B cell (primary cell): ENCODE results near the gene FN3K. TPM values are rescaled to one million over a fixed set of nuclear protein-coding genes. Genes with fewer than 3 reads are reported as not detected.

ENCODE experiments used
- ATAC-seq: fragments of 200-7000 bp; cut with Tn5 transposase; one replicate; pipeline ENCODE4 v1.10.0; 2021; ENCODE audit warnings: low read depth, mild to moderate bottlenecking, moderate number of reproducible peaks, moderate library complexity
- CTCF ChIA-PET: fragments of 350-600 bp; sonication (Branson Sonifier 250); formaldehyde crosslinking; loops from one replicate; lab custom pipeline; 2021; ENCODE audit warnings: antibody characterized with exemption, inconsistent platforms; lab: Charles Lee
- POLR2A ChIA-PET: fragments of 350-600 bp; sonication (Branson Sonifier 250); formaldehyde crosslinking; loops from one replicate; lab custom pipeline; 2021; ENCODE audit warnings: antibody characterized with exemption; lab: Charles Lee
- DNase-seq: peaks from one replicate; pipeline ENCODE4 v3.0.0; 2013
- H2AFZ ChIP-seq: 2 replicates; pipeline ENCODE4 v1.6.1; 2012; ENCODE audit warnings: mild to moderate bottlenecking, low read depth, low read length; ENCODE audit not compliant: insufficient read depth, poor library complexity, severe bottlenecking
- H3K27ac ChIP-seq, 2 donors: 1 replicate in 1 of 2; 2 replicates in 1 of 2; pipeline ENCODE4 v1.5.1; 2012 to 2013; ENCODE audit warnings: low read length in 2 of 2, mild to moderate bottlenecking in 2 of 2, moderate library complexity in 1 of 2
- H3K27me3 ChIP-seq, 4 experiments: fragments of 200-600 bp in 1 of 4; sonication (generic) in 1 of 4; replicated peaks in 1 of 4; 1 replicate in 2 of 4; 2 replicates in 2 of 4; pipeline versions ENCODE4 v1.6.1 to v1.7.0; 2013 to 2016; ENCODE audit warnings: low read length in 3 of 4, mild to moderate bottlenecking in 2 of 4, mixed read lengths in 1 of 4, moderate library complexity in 1 of 4; ENCODE audit not compliant: insufficient read depth in 4 of 4, control insufficient read depth in 3 of 4; ENCODE audit errors: control extremely low read depth in 1 of 4
- H3K36me3 ChIP-seq, 2 experiments: replicated peaks in 1 of 2; 1 replicate in 1 of 2; 2 replicates in 1 of 2; pipeline versions ENCODE4 v1.6.1 to v1.7.1; 2013; ENCODE audit warnings: low read length in 1 of 2; ENCODE audit not compliant: insufficient read depth in 2 of 2, control insufficient read depth in 1 of 2; ENCODE audit errors: control extremely low read depth in 1 of 2, extremely low read depth in 1 of 2
- H3K4me1 ChIP-seq, 2 donors: fragments of 200-600 bp in 1 of 2; sonication (generic) in 1 of 2; 1 replicate in 1 of 2; 2 replicates in 1 of 2; pipeline versions ENCODE4 v1.5.1 to v1.6.1; 2013 to 2017; ENCODE audit warnings: low read length in 2 of 2; ENCODE audit not compliant: control insufficient read depth in 2 of 2, insufficient read depth in 2 of 2
- H3K4me2 ChIP-seq: replicated peaks from 2 replicates; pipeline ENCODE3; 2012; ENCODE audit warnings: mild to moderate bottlenecking, low read depth, low read length; ENCODE audit not compliant: poor library complexity, severe bottlenecking
- H3K4me3 ChIP-seq, 5 experiments: fragments of 200-600 bp in 1 of 5; sonication (generic) in 1 of 5; 1 replicate in 3 of 5; 2 replicates in 2 of 5; pipeline versions ENCODE4 v1.5.1 to v1.7.0; 2011 to 2016; ENCODE audit warnings: low read length in 4 of 5, mild to moderate bottlenecking in 4 of 5, low read depth in 2 of 5, control low read depth in 1 of 5, moderate library complexity in 1 of 5; ENCODE audit not compliant: insufficient read depth in 1 of 5; ENCODE audit errors: control extremely low read depth in 1 of 5, extremely low read depth in 1 of 5
- H3K79me2 ChIP-seq: fragments of 200-600 bp; sonication (generic); one replicate; pipeline ENCODE4 v1.6.0; 2016; ENCODE audit warnings: low read length; ENCODE audit not compliant: control insufficient read depth, insufficient read depth
- H3K9ac ChIP-seq: fragments of 200-600 bp; sonication (generic); 2 replicates; pipeline ENCODE4 v1.6.1; 2017; ENCODE audit warnings: mild to moderate bottlenecking, low read length, moderate library complexity
- H3K9me3 ChIP-seq, 3 donors: one replicate each; pipeline versions ENCODE4 v1.6.1 to v1.7.1; 2013; ENCODE audit warnings: low read length in 2 of 3; ENCODE audit not compliant: control insufficient read depth in 2 of 3, insufficient read depth in 1 of 3; ENCODE audit errors: control extremely low read depth in 1 of 3
- H4K20me1 ChIP-seq: 2 replicates; pipeline ENCODE4 v1.6.0; 2012; ENCODE audit warnings: mild to moderate bottlenecking, low read length; ENCODE audit not compliant: insufficient read depth, control insufficient read depth, poor library complexity, severe bottlenecking
- H3K27ac Mint-ChIP-seq: one replicate; pipeline ENCODE4 v1.8.0; 2021; ENCODE audit warnings: mixed read lengths
- H3K27me3 Mint-ChIP-seq: one replicate; pipeline ENCODE4 v1.8.0; 2021; ENCODE audit warnings: mixed read lengths
- H3K4me1 Mint-ChIP-seq: one replicate; pipeline ENCODE4 v1.8.0; 2021; ENCODE audit warnings: mixed read lengths
- H3K4me3 Mint-ChIP-seq: one replicate; pipeline ENCODE4 v1.8.0; 2021; ENCODE audit warnings: mixed read lengths
- H3K9me3 Mint-ChIP-seq: one replicate; pipeline ENCODE4 v1.8.0; 2022; ENCODE audit warnings: mixed read lengths; ENCODE audit not compliant: insufficient read depth
- CTCF ChIP-seq: fragments of 200-600 bp; IDR thresholded peaks from one replicate; pipeline ENCODE4 v1.8.0; 2022; ENCODE audit warnings: antibody characterized with exemption, mild to moderate bottlenecking
- EZH2 ChIP-seq: IDR thresholded peaks from 2 replicates; pipeline ENCODE4 v1.6.1; 2012; ENCODE audit warnings: borderline replicate concordance, low read depth, mild to moderate bottlenecking, moderate library complexity, low read length; ENCODE audit not compliant: insufficient read depth, poor library complexity, severe bottlenecking
- WGBS: methylation state at CpG from one replicate; pipeline ENCODE4 v1.1.5; 2013; ENCODE audit warnings: missing lambda C conversion rate; ENCODE audit not compliant: insufficient coverage; 5-methylcytosine and 5-hydroxymethylcytosine counted together
- intact Hi-C: fragments of 100-400 bp; cut with micrococcal nuclease; formaldehyde crosslinking; loops from one replicate; pipeline ENCODE4 v1.10.0; 2022
- polyA plus RNA-seq: library from polyadenylated mRNA; depleted of rRNA; stranded (reverse); fragments of >200 nt; gene quantifications from 2 replicates; pipeline ENCODE4 v1.2.3, GENCODE V29; 2012
- total RNA-seq, 2 donors: library from RNA; stranded (reverse); fragments of 120-200 nt in 1 of 2; gene quantifications; 1 replicate in 1 of 2; 2 replicates in 1 of 2; pipeline versions ENCODE4 v1.2.3 to v1.2.4, GENCODE V29; 2013 to 2022

FN3K gene
- total and polyA plus RNA-seq, 2 donors (not counting 1 experiment from before 2014, with no cell fraction given): 1.1 to 2.6 TPM

- Histone ChIP-seq H3K79me2 (peaks cover 7% of the 10 kb centered on the region), H2AFZ (no peak overlapping the region), H3K36me3 (peaks cover 0 to 10% of the 10 kb centered on the region in 2 experiments), H3K27me3 (no peaks in the 10 kb centered on the region), H3K9ac (no peak overlapping the region), H3K4me2 (no peak overlapping the region), H3K4me1 (no peaks in the 10 kb centered on the region), H3K4me3 (no peak overlapping the region), H3K27ac (no peak overlapping the region), H4K20me1 (peaks cover 4% of the 10 kb centered on the region), H3K9me3 (no peaks in the 10 kb centered on the region)
- Mint-ChIP-seq H3K27me3 (no peaks in the 10 kb centered on the region), H3K4me1 (no peaks in the 10 kb centered on the region), H3K4me3 (no peak overlapping the region), H3K27ac (no peak overlapping the region), H3K9me3 (no peaks in the 10 kb centered on the region)
- no peak for TF ChIP-seq CTCF
- no peak for TF ChIP-seq EZH2
- intact Hi-C loops: no loop called here
- ChIA-PET CTCF (no interaction called here), POLR2A (no interaction called here)
- 97% methylated on average over 7 of the region's 9 CpGs for WGBS
- DNase-seq: no peak
- ATAC-seq: no peak
Observed at GRCh38 chr17:82797061-82797460, 61.6 kb downstream of the FN3K start.

- Mint-ChIP-seq H3K27ac (no peak overlapping the region), H3K4me1 (no peaks in the 10 kb centered on the region), H3K4me3 (no peak overlapping the region), H3K27me3 (no peaks in the 10 kb centered on the region), H3K9me3 (no peaks in the 10 kb centered on the region)
- peaks cover 0 to 12% of the 10 kb centered on the region in 2 experiments for H3K36me3 ChIP-seq
- no peak for TF ChIP-seq EZH2
- TF ChIP-seq CTCF: no peak
- H3K4me2 ChIP-seq: no peak overlapping the region
- DNase-seq (no peak), ATAC-seq (no peak)
- 99% methylated on average over 7 of the region's 7 CpGs for WGBS
- H4K20me1 ChIP-seq: peaks cover 12% of the 10 kb centered on the region
- peaks cover 18% of the 10 kb centered on the region for H3K79me2 ChIP-seq
- no peak overlapping the region for H3K4me3 ChIP-seq
- no peaks in the 10 kb centered on the region for H3K27me3 ChIP-seq
- H3K4me1 ChIP-seq: no peaks in the 10 kb centered on the region
- no peak overlapping the region for H3K27ac ChIP-seq
- CTCF ChIA-PET: interaction anchor here (1.5 kb wide), 1 partner anchor 17 kb away, joined by 3 read pairs; no protein-coding TSS in a partner anchor
- intact Hi-C loops: no loop called here
- H2AFZ ChIP-seq: no peak overlapping the region
- H3K9ac ChIP-seq: no peak overlapping the region
- no peaks in the 10 kb centered on the region for H3K9me3 ChIP-seq
- POLR2A ChIA-PET: no interaction called here
Observed at GRCh38 chr17:82798752-82799151, 63.3 kb downstream of the FN3K start.
